H1 (cell line): ENCODE results near the gene HK1.

ENCODE experiments used
- ATF2 ChIP-seq: IDR thresholded peaks from 2 replicates; pipeline ENCODE4 v1.6.1; 2012; ENCODE audit warnings: low read length, inconsistent platforms
- BRCA1 ChIP-seq: IDR thresholded peaks from 2 replicates; pipeline ENCODE4 v1.6.1; 2012; ENCODE audit warnings: low read depth, low read length, improper control_type of control experiment
- CHD2 ChIP-seq: IDR thresholded peaks from 2 replicates; pipeline ENCODE4 v1.6.1; 2012; ENCODE audit warnings: low read length, improper control_type of control experiment
- EP300 ChIP-seq, 2 experiments: IDR thresholded peaks; 1 replicate in 1 of 2; 2 replicates in 1 of 2; pipeline ENCODE4 v1.6.1; 2011 to 2012; ENCODE audit warnings: low read depth in 2 of 2, low read length in 2 of 2, mild to moderate bottlenecking in 2 of 2, borderline replicate concordance in 1 of 2, inconsistent platforms in 1 of 2, moderate library complexity in 1 of 2
- GABPA ChIP-seq: IDR thresholded peaks from 2 replicates; pipeline ENCODE4 v1.6.1; 2011; ENCODE audit warnings: mild to moderate bottlenecking, low read length, moderate library complexity, borderline replicate concordance; ENCODE audit not compliant: insufficient read depth
- NRF1 ChIP-seq: IDR thresholded peaks from 2 replicates; pipeline ENCODE4 v1.6.1; 2011; ENCODE audit warnings: mild to moderate bottlenecking, low read depth, low read length, improper control_type of control experiment
- POLR2A ChIP-seq, 2 experiments: IDR thresholded peaks; 1 replicate in 1 of 2; 2 replicates in 1 of 2; pipeline ENCODE4 v1.6.1; 2011; ENCODE audit warnings: low read depth in 2 of 2, low read length in 2 of 2, mild to moderate bottlenecking in 2 of 2; ENCODE audit errors: control extremely low read depth in 1 of 2
- POLR2AphosphoS5 ChIP-seq: IDR thresholded peaks from 2 replicates; pipeline ENCODE4 v1.6.1; 2011; ENCODE audit warnings: low read depth, low read length
- RNF2 ChIP-seq: fragments of 200-900, 300-1000 bp; sonication (generic); IDR thresholded peaks from 2 replicates; pipeline ENCODE4 v1.7.1; 2016; ENCODE audit warnings: borderline replicate concordance, low read depth, mild to moderate bottlenecking, antibody characterized with exemption, low read length; ENCODE audit not compliant: poor library complexity, severe bottlenecking; ENCODE audit errors: missing control alignments
- SIN3A ChIP-seq, 2 experiments: IDR thresholded peaks in 1 of 2; conservative IDR thresholded peaks in 1 of 2; 2 replicates each; pipeline ENCODE4 v1.6.1; 2011 to 2012; ENCODE audit warnings: low read length in 2 of 2, improper control_type of control experiment in 1 of 2, low read depth in 1 of 2, mild to moderate bottlenecking in 1 of 2
- SRF ChIP-seq: IDR thresholded peaks from 2 replicates; pipeline ENCODE4 v1.6.1; 2011; ENCODE audit warnings: mild to moderate bottlenecking, low read depth, low read length, moderate library complexity
- YY1 ChIP-seq: IDR thresholded peaks from 2 replicates; pipeline ENCODE4 v1.6.1; 2011; ENCODE audit warnings: low read depth, mild to moderate bottlenecking, low read length
- TF ChIP-seq, protein P1 (sequence below), 3 experiments: IDR thresholded peaks; 1 replicate in 2 of 3; 2 replicates in 1 of 3; pipeline versions ENCODE4 v1.5.1 to v1.6.1; 2011; ENCODE audit warnings: low read length in 3 of 3, mild to moderate bottlenecking in 3 of 3, inconsistent platforms in 2 of 3, low read depth in 1 of 3, moderate library complexity in 1 of 3; ENCODE audit not compliant: insufficient read depth in 1 of 3; ENCODE audit errors: control extremely low read depth in 1 of 3

- TF ChIP-seq YY1: no peak
- TF ChIP-seq, protein P1, sequence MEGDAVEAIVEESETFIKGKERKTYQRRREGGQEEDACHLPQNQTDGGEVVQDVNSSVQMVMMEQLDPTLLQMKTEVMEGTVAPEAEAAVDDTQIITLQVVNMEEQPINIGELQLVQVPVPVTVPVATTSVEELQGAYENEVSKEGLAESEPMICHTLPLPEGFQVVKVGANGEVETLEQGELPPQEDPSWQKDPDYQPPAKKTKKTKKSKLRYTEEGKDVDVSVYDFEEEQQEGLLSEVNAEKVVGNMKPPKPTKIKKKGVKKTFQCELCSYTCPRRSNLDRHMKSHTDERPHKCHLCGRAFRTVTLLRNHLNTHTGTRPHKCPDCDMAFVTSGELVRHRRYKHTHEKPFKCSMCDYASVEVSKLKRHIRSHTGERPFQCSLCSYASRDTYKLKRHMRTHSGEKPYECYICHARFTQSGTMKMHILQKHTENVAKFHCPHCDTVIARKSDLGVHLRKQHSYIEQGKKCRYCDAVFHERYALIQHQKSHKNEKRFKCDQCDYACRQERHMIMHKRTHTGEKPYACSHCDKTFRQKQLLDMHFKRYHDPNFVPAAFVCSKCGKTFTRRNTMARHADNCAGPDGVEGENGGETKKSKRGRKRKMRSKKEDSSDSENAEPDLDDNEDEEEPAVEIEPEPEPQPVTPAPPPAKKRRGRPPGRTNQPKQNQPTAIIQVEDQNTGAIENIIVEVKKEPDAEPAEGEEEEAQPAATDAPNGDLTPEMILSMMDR (IDR thresholded peaks at IDR 0.05; ENCODE audit: control extremely low read depth in 1 of 3, insufficient read depth in 1 of 3, low read depth in 1 of 3, low read length in 3 of 3): no peak
- no peak for TF ChIP-seq SIN3A (conservative IDR thresholded peaks at IDR 0.05 in 1 of 2, IDR thresholded peaks at IDR 0.05 in 1 of 2; ENCODE audit: low read depth in 1 of 2, low read length in 2 of 2)
- no peak for TF ChIP-seq ATF2
- TF ChIP-seq BRCA1: no peak
- no peak for TF ChIP-seq SRF
- TF ChIP-seq CHD2: no peak
- TF ChIP-seq EP300 (IDR thresholded peaks at IDR 0.05; ENCODE audit: borderline replicate concordance in 1 of 2, low read depth in 2 of 2, low read length in 2 of 2): no peak
- no peak for TF ChIP-seq POLR2A (IDR thresholded peaks at IDR 0.05; ENCODE audit: control extremely low read depth in 1 of 2, low read depth in 2 of 2, low read length in 2 of 2)
- no peak for TF ChIP-seq RNF2
- no peak for TF ChIP-seq NRF1
- TF ChIP-seq GABPA: no peak
- no peak for TF ChIP-seq POLR2AphosphoS5
These were observed 1.8 kb upstream of the HK1 start for GRCh38 chr10:69276503-69276902.
